Mesendoderm (in vitro differentiated cells): Measurements from ENCODE around the gene MPZL1.

Experiments used
- DNase-seq: peaks from one replicate; pipeline ENCODE4 v3.0.0; 2013
- H2AK5ac ChIP-seq: 2 replicates; pipeline ENCODE4 v1.6.1; 2013; ENCODE audit warnings: low read length, inconsistent platforms
- H2BK120ac ChIP-seq: 2 replicates; pipeline ENCODE4 v1.6.1; 2013; ENCODE audit warnings: low read depth, mild to moderate bottlenecking, low read length, moderate library complexity, mixed read lengths
- H2BK15ac ChIP-seq: replicated peaks from 2 replicates; pipeline ENCODE4 v1.6.1; 2013; ENCODE audit warnings: low read depth, mild to moderate bottlenecking, moderate library complexity
- H2BK5ac ChIP-seq: 2 replicates; pipeline ENCODE4 v1.6.1; 2013; ENCODE audit warnings: low read length, inconsistent platforms
- H3K18ac ChIP-seq: 2 replicates; pipeline ENCODE4 v1.6.1; 2013; ENCODE audit warnings: mild to moderate bottlenecking, low read length, mixed read lengths
- H3K23ac ChIP-seq: one replicate; pipeline ENCODE4 v1.6.1; 2013; ENCODE audit warnings: low read length
- H3K27ac ChIP-seq: 2 replicates; pipeline ENCODE4 v1.5.1; 2013; ENCODE audit warnings: low read depth, mild to moderate bottlenecking, inconsistent platforms, low read length, moderate library complexity
- H3K27me3 ChIP-seq: 2 replicates; pipeline ENCODE4 v1.6.1; 2013; ENCODE audit warnings: low read length, control low read depth, mild to moderate bottlenecking, inconsistent platforms; ENCODE audit not compliant: insufficient read depth, poor library complexity
- H3K36me3 ChIP-seq: 2 replicates; pipeline ENCODE4 v1.6.1; 2013; ENCODE audit warnings: low read length, inconsistent platforms; ENCODE audit not compliant: control insufficient read depth, insufficient read depth
- H3K4ac ChIP-seq: one replicate; pipeline ENCODE4 v1.6.1; 2013; ENCODE audit warnings: low read depth, mild to moderate bottlenecking, low read length, moderate library complexity
- H3K4me1 ChIP-seq: 2 replicates; pipeline ENCODE4 v1.6.1; 2013; ENCODE audit warnings: low read depth, low read length, inconsistent platforms; ENCODE audit not compliant: control insufficient read depth
- H3K4me2 ChIP-seq: 2 replicates; pipeline ENCODE4 v1.6.1; 2013; ENCODE audit warnings: low read length
- H3K4me3 ChIP-seq: 2 replicates; pipeline ENCODE4 v1.5.1; 2013; ENCODE audit warnings: mild to moderate bottlenecking, low read length
- H3K56ac ChIP-seq: one replicate; pipeline ENCODE4 v1.6.1; 2013; ENCODE audit warnings: low read length
- H3K79me1 ChIP-seq: 2 replicates; pipeline ENCODE4 v1.6.1; 2013; ENCODE audit warnings: low read length, inconsistent platforms
- H3K79me2 ChIP-seq: 2 replicates; pipeline ENCODE4 v1.6.1; 2013; ENCODE audit warnings: mild to moderate bottlenecking, low read length; ENCODE audit not compliant: control insufficient read depth, insufficient read depth
- H3K9ac ChIP-seq: 2 replicates; pipeline ENCODE4 v1.6.1; 2013; ENCODE audit warnings: low read length, inconsistent platforms
- H4K5ac ChIP-seq: one replicate; pipeline ENCODE4 v1.6.1; 2013; ENCODE audit warnings: low read length
- H4K8ac ChIP-seq: one replicate; pipeline ENCODE4 v1.6.1; 2013; ENCODE audit warnings: low read depth, mild to moderate bottlenecking, control low read depth, low read length, moderate library complexity
- WGBS: extraction: QIAGEN DNeasy Blood & Tissue Kit; methylation state at CpG from one replicate; pipeline ENCODE4 v1.1.7; 2013; ENCODE audit warnings: low lambda C conversion rate, missing lambda C conversion rate; ENCODE audit not compliant: insufficient coverage; ENCODE audit errors: extremely low coverage; 5-methylcytosine and 5-hydroxymethylcytosine counted together

Gene MPZL1

GRCh38 chr1:167676205-167676915 is 45.4 kb upstream of the MPZL1 start:
- Histone ChIP-seq H2AK5ac (no peak overlapping the region), H3K4ac (no peak overlapping the region), H3K4me1 (peaks cover 16% of the 10 kb centered on the region), H3K23ac (no peak overlapping the region), H4K8ac (no peak overlapping the region), H2BK120ac (no peak overlapping the region), H2BK15ac (no peak overlapping the region), H3K79me1 (no peaks in the 10 kb centered on the region), H3K9ac (no peak overlapping the region), H3K56ac (peak overlapping the region; percentile 28), H3K4me3 (no peak overlapping the region), H3K18ac (peak overlapping the region; percentile 47), H3K27ac (no peak overlapping the region), H3K36me3 (no peaks in the 10 kb centered on the region), H3K79me2 (no peaks in the 10 kb centered on the region), H4K5ac (no peak overlapping the region), H3K27me3 (no peaks in the 10 kb centered on the region), H2BK5ac (peak overlapping the region; percentile 29), H3K4me2 (no peak overlapping the region)
- no CpG with 5 or more reads among the region's 2 CpGs for WGBS
- DNase-seq = no peak

- peak overlapping the region; percentile 47 for H3K18ac ChIP-seq
- no peak overlapping the region for H2BK15ac ChIP-seq
- no peaks in the 10 kb centered on the region for H3K79me1 ChIP-seq
- no peaks in the 10 kb centered on the region for H3K27me3 ChIP-seq
- H3K23ac ChIP-seq = no peak overlapping the region
- H3K4me3 ChIP-seq = no peak overlapping the region
- H2AK5ac ChIP-seq = no peak overlapping the region
- no peaks in the 10 kb centered on the region for H3K79me2 ChIP-seq
- no peak overlapping the region for H4K8ac ChIP-seq
- H3K4me2 ChIP-seq = no peak overlapping the region
- no peak overlapping the region for H3K27ac ChIP-seq
- DNase-seq = no peak
- H2BK5ac ChIP-seq = peak overlapping the region; percentile 29
- H4K5ac ChIP-seq = no peak overlapping the region
- peaks cover 16% of the 10 kb centered on the region for H3K4me1 ChIP-seq
- WGBS = no CpG with 5 or more reads among the region's 7 CpGs
- no peak overlapping the region for H3K9ac ChIP-seq
- H3K56ac ChIP-seq = peak overlapping the region; percentile 28
- H2BK120ac ChIP-seq = no peak overlapping the region
- H3K36me3 ChIP-seq = no peaks in the 10 kb centered on the region
- H3K4ac ChIP-seq = no peak overlapping the region
These were observed 44.6 kb upstream of the MPZL1 start for GRCh38 chr1:167676916-167677848.

- no peak for DNase-seq
These were observed 43.4 kb upstream of the MPZL1 start for GRCh38 chr1:167678422-167678821.

GRCh38 chr1:167678838-167679237 is 42.9 kb upstream of the MPZL1 start:
- Histone ChIP-seq H3K23ac (no peak overlapping the region), H3K4me1 (peaks cover 17% of the 10 kb centered on the region), H4K5ac (peak overlapping the region; percentile 47), H3K79me1 (no peaks in the 10 kb centered on the region), H3K18ac (no peak overlapping the region), H3K27ac (no peak overlapping the region), H2AK5ac (peak overlapping the region; percentile 47), H2BK15ac (no peak overlapping the region), H4K8ac (no peak overlapping the region), H3K79me2 (no peaks in the 10 kb centered on the region), H2BK5ac (peak overlapping the region; percentile 94), H3K27me3 (no peaks in the 10 kb centered on the region), H3K4ac (peak overlapping the region; percentile 7), H3K4me3 (no peak overlapping the region), H3K4me2 (no peak overlapping the region), H3K9ac (no peak overlapping the region), H3K56ac (no peak overlapping the region), H3K36me3 (no peaks in the 10 kb centered on the region), H2BK120ac (no peak overlapping the region)
- DNase-seq = no peak
- WGBS = no CpG with 5 or more reads among the region's 3 CpGs

More at GRCh38 chr1:167678422-167678821, 43.4 kb upstream of the MPZL1 start:
- no CpG with 5 or more reads among the region's 10 CpGs for WGBS
- Histone ChIP-seq H4K8ac (no peak overlapping the region), H2AK5ac (peak overlapping the region; percentile 47), H4K5ac (no peak overlapping the region), H3K4me3 (no peak overlapping the region), H3K18ac (no peak overlapping the region), H3K4me1 (peaks cover 16% of the 10 kb centered on the region), H3K4me2 (no peak overlapping the region), H3K27ac (no peak overlapping the region), H3K56ac (peak overlapping the region; percentile 80), H2BK120ac (no peak overlapping the region), H3K23ac (no peak overlapping the region), H3K4ac (peak overlapping the region; percentile 7), H2BK15ac (no peak overlapping the region), H3K9ac (no peak overlapping the region), H3K27me3 (no peaks in the 10 kb centered on the region), H3K79me2 (no peaks in the 10 kb centered on the region), H3K36me3 (no peaks in the 10 kb centered on the region), H2BK5ac (peak overlapping the region; percentile 94), H3K79me1 (no peaks in the 10 kb centered on the region)

- H2BK120ac ChIP-seq = no peak overlapping the region
- no peak overlapping the region for H3K18ac ChIP-seq
- no peak overlapping the region for H2BK5ac ChIP-seq
- no peaks in the 10 kb centered on the region for H3K27me3 ChIP-seq
- H3K36me3 ChIP-seq = no peaks in the 10 kb centered on the region
- H3K4me3 ChIP-seq = no peak overlapping the region
- H3K27ac ChIP-seq = no peak overlapping the region
- no peaks in the 10 kb centered on the region for H3K79me2 ChIP-seq
- no peaks in the 10 kb centered on the region for H3K79me1 ChIP-seq
- DNase-seq = no peak
- no peak overlapping the region for H3K9ac ChIP-seq
- peaks cover 20% of the 10 kb centered on the region for H3K4me1 ChIP-seq
- no peak overlapping the region for H4K5ac ChIP-seq
- peak overlapping the region; percentile 28 for H3K4ac ChIP-seq
- no CpG with 5 or more reads among the region's 6 CpGs for WGBS
- no peak overlapping the region for H3K23ac ChIP-seq
- peak overlapping the region; percentile 46 for H2AK5ac ChIP-seq
- H2BK15ac ChIP-seq = no peak overlapping the region
- no peak overlapping the region for H3K56ac ChIP-seq
- H3K4me2 ChIP-seq = no peak overlapping the region
- no peak overlapping the region for H4K8ac ChIP-seq
These were observed 42.1 kb upstream of the MPZL1 start for GRCh38 chr1:167679714-167680113.
